ENCODE data around the gene TCF4. TPM values are rescaled to one million over a fixed set of nuclear protein-coding genes. Genes with fewer than 3 reads are reported as not detected.

The TCF4 gene
- total and polyA plus RNA-seq, 4 donors: 4.3 to 15.3 (median 11.5) TPM

DNA sequence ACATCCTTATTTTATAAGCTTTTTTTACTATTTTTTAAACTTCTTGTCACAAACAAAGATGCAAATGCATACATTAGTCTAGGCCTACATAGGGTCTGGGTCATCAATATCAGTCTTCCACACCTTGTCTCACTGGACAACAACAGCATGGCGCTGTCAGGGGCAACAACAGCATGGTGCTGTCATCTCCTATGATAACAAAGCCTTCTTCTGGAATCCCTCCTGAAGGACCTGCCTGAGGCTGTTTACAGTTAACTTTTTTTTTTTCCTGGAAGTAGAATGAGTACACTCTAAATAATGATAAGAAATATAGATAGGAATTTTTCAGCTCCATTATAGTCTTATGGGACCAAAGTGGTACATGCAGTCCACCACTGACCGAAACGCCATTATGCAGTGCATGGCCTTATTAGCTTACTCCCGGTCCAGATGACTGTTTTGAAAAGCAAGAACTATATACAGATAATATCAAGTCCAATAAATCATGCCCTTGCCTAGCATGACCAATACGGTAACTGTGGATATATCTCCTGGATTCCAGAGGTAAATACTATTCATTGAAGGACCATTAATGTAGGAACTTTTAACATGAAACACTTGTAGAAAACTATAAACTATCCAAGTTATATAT is 38.4 kb downstream of the TCF4 start:
- WGBS: 94% methylated on average over 5 of the region's 5 CpGs
- no peaks in the 10 kb centered on the region for H3K4me1 ChIP-seq (ENCODE audit: control insufficient read depth in 4 of 4, insufficient read depth in 4 of 4, low read length in 3 of 4)
- no peaks in the 10 kb centered on the region for H3K36me3 ChIP-seq (ENCODE audit: control insufficient read depth in 4 of 4, insufficient read depth in 3 of 4, low read depth in 1 of 4, low read length in 3 of 4)
- no peak overlapping the region for H3K4me3 ChIP-seq (ENCODE audit: low read depth in 1 of 3, low read length in 3 of 3)
- no peaks in the 10 kb centered on the region for H3K27me3 ChIP-seq (ENCODE audit: control insufficient read depth in 4 of 4, insufficient read depth in 4 of 4, low read length in 3 of 4)
- H3K27ac ChIP-seq (ENCODE audit: low read depth in 1 of 2, low read length in 2 of 2): no peak overlapping the region
- no peaks in the 10 kb centered on the region for H3K9me3 ChIP-seq (ENCODE audit: control insufficient read depth in 4 of 4, low read length in 3 of 4)
- no peak for DNase-seq (ENCODE audit: low spot score)
- H3K9ac ChIP-seq (ENCODE audit: low read depth in 1 of 2, low read length in 2 of 2): no peak overlapping the region
- TF ChIP-seq, protein P1, sequence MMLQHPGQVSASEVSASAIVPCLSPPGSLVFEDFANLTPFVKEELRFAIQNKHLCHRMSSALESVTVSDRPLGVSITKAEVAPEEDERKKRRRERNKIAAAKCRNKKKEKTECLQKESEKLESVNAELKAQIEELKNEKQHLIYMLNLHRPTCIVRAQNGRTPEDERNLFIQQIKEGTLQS (IDR thresholded peaks at IDR 0.05): no peak
- no peak for TF ChIP-seq EGR1 (IDR thresholded peaks at IDR 0.05; ENCODE audit: low read depth in 2 of 2)
- no peak for TF ChIP-seq MAX (IDR thresholded peaks at IDR 0.05)

- no peaks in the 10 kb centered on the region for H3K36me3 ChIP-seq (ENCODE audit: control insufficient read depth in 4 of 4, insufficient read depth in 3 of 4, low read depth in 1 of 4, low read length in 3 of 4)
- H3K4me3 ChIP-seq (ENCODE audit: low read depth in 1 of 3, low read length in 3 of 3): no peak overlapping the region
- no peak overlapping the region for H3K9ac ChIP-seq (ENCODE audit: low read depth in 1 of 2, low read length in 2 of 2)
- 81% methylated on average over 5 of the region's 5 CpGs for WGBS
- H3K4me1 ChIP-seq (ENCODE audit: control insufficient read depth in 4 of 4, insufficient read depth in 4 of 4, low read length in 3 of 4): no peaks in the 10 kb centered on the region
- no peaks in the 10 kb centered on the region for H3K9me3 ChIP-seq (ENCODE audit: control insufficient read depth in 4 of 4, low read length in 3 of 4)
- DNase-seq (ENCODE audit: low spot score): no peak
- no peaks in the 10 kb centered on the region for H3K27me3 ChIP-seq (ENCODE audit: control insufficient read depth in 4 of 4, insufficient read depth in 4 of 4, low read length in 3 of 4)
- TF ChIP-seq REST (IDR thresholded peaks at IDR 0.05): no peak
- TF ChIP-seq, protein P1 (IDR thresholded peaks at IDR 0.05): no peak
- no peak for TF ChIP-seq SP1 (IDR thresholded peaks at IDR 0.05)
- H3K27ac ChIP-seq (ENCODE audit: low read depth in 1 of 2, low read length in 2 of 2): no peak overlapping the region
Observed at GRCh38 chr18:55547705-55548056, 40.3 kb downstream of the TCF4 start.

- TF ChIP-seq EGR1 (IDR thresholded peaks at IDR 0.05; ENCODE audit: low read depth in 2 of 2): no peak
- TF ChIP-seq, protein P1 (IDR thresholded peaks at IDR 0.05): no peak
- TF ChIP-seq GABPA (IDR thresholded peaks at IDR 0.05 in 1 of 2, conservative IDR thresholded peaks at IDR 0.05 in 1 of 2): no peak
- TF ChIP-seq MAX (IDR thresholded peaks at IDR 0.05): no peak
- Histone ChIP-seq H3K27ac (ENCODE audit: low read depth in 1 of 2, low read length in 2 of 2) (no peak overlapping the region), H3K9ac (ENCODE audit: low read depth in 1 of 2, low read length in 2 of 2) (no peak overlapping the region), H3K9me3 (ENCODE audit: control insufficient read depth in 4 of 4, low read length in 3 of 4) (no peaks in the 10 kb centered on the region), H3K4me1 (ENCODE audit: control insufficient read depth in 4 of 4, insufficient read depth in 4 of 4, low read length in 3 of 4) (no peaks in the 10 kb centered on the region), H3K36me3 (ENCODE audit: control insufficient read depth in 4 of 4, insufficient read depth in 3 of 4, low read depth in 1 of 4, low read length in 3 of 4) (no peaks in the 10 kb centered on the region), H3K4me3 (ENCODE audit: low read depth in 1 of 3, low read length in 3 of 3) (no peak overlapping the region), H3K27me3 (ENCODE audit: control insufficient read depth in 4 of 4, insufficient read depth in 4 of 4, low read length in 3 of 4) (no peaks in the 10 kb centered on the region)
- 63% methylated on average over 5 of the region's 5 CpGs for WGBS
- DNase-seq (ENCODE audit: low spot score): no peak
Observed at GRCh38 chr18:55546851-55547704, 40.9 kb downstream of the TCF4 start.
